GM18526 (cell line): ENCODE results near the gene HSPB6.

Source experiments
- POLR2A ChIP-seq: IDR thresholded peaks from 3 replicates; pipeline ENCODE4 v1.6.1; 2011; ENCODE audit not compliant: insufficient read length; ENCODE audit errors: extremely low read depth

The HSPB6 gene

DNA sequence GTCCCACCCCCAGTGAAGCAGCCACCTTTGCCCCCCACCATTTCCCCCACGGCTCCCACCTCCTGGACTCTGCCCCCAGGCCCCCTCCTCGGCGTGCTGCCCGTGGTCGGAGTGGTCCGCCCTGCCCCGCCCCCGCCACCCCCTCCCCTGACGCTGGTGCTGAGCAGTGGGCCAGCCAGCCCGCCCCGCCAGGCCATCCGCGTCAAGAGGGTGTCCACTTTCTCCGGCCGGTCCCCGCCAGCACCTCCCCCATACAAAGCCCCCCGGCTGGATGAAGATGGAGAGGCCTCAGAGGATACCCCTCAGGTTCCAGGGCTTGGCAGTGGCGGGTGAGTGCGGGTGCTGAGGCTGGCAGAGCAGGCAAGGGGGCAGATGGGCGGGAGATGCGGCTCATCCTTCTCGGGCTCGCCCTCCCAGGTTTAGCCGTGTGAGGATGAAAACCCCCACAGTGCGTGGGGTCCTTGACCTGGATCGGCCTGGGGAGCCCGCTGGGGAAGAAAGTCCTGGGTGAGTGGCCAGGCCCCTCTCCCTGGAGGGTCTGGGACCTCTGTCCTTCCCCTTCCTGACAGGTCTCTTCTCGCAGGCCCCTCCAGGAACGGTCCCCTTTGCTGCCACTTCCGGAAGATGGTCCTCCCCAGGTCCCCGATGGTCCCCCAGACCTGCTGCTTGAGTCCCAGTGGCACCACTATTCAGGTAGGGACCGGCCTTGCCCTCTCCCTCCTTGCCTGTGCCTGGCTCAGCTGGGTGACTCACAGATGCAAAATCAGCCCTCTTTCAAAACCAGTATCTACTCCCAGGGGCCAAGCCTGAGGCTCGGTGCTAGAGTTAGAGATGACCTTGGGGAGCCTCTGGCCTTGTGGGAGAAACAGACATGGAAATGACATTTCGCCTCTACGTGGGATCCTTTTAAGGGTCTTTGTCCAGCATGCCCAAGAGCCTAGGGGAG, 23.4 kb downstream of the HSPB6 start:
- no peak for TF ChIP-seq POLR2A

DNA sequence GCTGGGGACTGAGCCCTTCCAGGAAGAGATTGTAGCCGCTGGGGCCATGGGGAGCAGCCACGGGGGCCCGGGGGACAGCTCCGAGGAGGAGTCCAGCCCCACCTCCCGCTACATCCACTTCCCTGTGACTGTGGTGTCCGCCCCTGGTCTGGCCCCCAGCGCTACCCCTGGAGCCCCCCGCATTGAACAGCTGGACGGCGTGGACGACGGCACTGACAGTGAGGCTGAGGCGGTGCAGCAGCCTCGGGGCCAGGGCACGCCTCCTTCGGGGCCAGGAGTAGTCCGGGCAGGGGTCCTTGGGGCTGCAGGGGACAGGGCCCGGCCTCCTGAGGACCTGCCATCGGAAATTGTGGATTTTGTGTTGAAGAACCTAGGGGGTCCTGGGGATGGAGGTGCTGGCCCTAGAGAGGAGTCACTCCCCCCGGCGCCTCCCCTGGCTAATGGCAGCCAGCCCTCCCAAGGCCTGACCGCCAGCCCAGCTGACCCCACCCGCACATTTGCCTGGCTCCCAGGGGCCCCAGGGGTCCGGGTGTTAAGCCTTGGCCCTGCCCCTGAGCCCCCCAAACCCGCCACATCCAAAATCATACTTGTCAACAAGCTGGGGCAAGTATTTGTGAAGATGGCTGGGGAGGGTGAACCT, 24.2 kb downstream of the HSPB6 start:
- TF ChIP-seq POLR2A: no peak

DNA sequence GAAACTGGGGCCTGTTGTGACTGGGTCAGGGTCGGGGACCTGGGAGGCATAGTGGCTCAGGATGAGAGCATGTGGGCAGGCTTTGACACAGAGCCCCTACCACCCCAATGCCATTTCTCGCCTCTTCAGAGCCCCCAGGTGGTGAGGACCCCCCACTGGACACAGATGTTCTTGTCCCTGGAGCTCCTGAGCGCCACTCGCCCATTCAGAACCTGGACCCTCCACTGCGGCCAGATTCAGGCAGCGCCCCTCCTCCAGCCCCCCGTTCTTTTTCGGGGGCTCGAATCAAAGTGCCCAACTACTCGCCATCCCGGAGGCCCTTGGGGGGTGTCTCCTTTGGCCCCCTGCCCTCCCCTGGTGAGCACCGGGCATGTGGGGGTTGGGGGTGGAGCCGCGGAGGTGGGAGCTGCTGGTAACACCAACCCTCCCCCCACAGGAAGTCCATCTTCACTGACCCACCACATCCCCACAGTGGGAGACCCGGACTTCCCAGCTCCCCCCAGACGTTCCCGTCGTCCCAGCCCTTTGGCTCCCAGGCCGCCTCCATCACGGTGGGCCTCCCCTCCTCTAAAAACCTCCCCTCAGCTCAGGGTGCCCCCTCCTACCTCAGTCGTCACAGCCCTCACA, 24.9 kb downstream of the HSPB6 start:
- TF ChIP-seq POLR2A: no peak

DNA sequence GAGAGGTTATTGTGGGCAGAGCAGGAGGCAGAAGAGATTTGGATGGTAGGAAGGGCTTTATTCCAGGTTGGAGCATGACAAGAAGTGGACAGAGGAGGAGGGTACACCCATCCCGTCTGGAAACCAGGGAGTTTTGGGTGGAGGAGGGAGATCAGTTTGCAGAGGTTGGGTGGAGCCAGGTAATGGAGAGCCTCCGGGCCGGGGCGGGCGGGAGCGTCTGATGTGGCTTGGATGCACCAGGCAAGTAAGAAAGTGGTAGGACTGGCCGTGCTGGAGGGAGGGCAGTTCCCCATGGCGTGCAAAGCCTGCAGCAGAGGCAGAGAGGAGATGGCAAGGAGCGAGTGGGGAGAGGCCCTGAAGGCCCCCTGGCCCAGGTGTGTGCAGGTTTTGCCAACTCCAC, 25.5 kb downstream of the HSPB6 start:
- TF ChIP-seq POLR2A: no peak

DNA sequence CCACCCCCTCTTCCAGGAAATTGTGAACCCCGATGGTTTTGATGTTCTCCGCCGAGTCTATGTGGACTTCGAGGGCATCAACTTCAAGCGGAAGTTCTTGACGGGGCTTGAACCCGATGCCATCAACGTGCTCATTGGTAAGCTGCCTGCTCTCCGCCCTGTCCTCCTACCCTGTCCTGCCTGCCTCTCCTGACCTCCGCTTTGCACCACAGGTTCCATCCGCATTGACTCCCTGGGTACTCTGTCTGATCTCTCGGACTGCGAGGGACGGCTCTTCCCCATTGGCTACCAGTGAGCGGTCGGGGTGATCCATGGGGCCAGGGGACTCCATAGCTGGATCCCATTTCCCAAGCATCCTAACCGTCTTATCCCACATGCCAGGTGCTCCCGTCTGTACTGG, 26.5 kb downstream of the HSPB6 start:
- TF ChIP-seq POLR2A: no peak

DNA sequence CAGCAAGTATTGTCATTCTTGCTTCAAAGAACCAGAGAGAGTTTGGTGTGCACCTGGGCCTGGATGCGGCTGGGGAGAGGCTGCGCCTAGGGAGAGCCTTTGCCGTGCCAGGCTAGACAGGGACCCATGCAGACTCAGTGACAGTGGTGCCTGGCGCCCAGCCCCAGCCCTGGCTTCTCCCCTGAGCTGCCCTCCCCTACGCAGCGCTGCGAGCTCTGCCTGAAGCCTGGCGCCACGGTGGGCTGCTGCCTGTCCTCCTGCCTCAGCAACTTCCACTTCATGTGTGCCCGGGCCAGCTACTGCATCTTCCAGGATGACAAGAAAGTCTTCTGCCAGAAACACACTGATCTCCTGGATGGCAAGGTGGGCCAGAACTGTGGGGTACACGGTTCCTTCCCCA, 27.1 kb downstream of the HSPB6 start:
- no peak for TF ChIP-seq POLR2A

DNA sequence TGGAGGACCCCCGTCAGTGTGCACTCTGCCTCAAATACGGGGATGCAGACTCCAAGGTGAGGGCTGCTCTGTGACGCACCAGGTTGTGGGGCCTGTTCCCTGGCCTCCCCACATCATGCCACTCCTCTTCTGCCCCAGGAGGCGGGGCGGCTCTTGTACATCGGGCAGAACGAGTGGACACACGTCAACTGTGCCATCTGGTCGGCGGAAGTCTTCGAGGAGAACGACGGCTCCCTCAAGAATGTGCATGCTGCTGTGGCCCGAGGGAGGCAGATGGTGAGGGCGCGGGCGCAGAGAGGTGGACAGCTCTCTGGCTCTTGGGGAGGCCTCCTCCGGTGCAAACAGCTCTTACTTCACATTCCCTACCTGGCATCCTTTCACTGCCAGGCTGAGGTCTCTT, 27.8 kb downstream of the HSPB6 start:
- TF ChIP-seq POLR2A: no peak

DNA sequence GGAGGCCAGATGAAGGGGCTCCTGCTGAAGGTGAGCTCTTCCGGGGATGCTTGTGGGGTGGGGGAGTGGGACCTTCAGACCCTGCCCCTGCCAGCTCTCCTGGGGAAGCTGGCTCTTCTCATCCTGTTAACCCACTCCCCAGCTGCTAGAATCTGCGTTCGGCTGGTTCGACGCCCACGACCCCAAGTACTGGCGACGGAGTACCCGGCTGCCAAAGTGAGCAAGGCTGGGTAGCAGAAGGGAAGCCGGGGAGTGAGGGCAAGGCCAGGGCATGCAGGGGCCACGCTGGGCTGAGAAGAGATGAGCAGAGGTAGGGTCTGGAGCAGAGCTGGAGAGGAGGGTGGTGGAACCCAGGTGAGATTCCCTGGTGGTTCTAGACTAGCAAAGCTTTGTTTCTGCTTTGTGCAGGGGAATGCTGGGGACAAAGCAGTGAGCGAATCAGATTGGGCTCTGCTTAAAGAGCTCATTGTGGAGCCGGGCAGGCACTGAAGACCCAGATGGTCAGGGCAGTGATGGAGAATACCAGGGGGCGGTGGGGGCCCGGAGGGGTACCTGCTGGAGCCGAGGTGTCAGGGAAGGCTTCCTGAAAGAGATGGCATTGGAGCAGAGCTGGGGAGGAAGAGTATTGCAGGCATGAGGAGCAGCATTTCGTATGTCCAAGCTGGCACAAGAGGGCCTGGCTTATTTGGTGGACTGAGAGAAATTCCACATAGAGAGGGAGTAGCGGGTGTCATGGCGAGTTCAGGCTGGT, 28.7 kb downstream of the HSPB6 start:
- no peak for TF ChIP-seq POLR2A

DNA sequence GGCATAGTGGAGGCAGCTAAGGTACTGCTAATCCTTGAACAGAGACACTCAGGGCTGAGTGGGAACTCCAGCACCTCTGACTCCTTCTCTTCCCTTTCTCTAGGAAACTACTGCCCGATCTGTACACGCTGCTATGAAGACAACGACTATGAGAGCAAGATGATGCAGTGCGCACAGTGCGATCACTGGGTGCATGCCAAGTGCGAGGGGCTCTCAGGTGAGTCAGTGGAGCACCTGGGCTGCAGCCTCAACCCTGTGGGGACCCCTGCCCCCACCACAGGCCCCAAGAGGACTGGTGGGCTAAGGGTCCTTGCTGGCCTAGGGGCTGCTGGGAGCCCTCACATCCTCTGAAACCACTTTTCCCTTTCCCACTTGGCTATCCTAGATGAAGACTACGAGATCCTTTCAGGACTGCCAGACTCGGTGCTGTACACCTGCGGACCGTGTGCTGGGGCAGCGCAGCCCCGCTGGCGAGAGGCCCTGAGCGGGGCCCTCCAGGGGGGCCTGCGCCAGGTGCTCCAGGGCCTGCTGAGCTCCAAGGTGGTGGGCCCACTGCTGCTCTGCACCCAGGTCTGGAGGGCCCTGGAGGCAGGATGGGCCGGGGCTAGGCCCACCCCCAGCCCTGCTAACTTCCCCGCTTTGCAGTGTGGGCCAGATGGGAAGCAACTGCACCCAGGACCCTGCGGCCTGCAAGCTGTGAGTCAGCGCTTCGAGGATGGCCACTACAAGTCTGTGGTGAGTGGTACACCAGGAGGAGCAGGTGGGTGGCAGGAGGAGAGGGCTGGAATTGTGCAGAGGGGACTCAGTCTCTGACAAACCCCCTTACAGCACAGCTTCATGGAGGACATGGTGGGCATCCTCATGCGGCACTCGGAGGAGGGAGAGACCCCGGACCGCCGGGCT, 29.5 kb downstream of the HSPB6 start:
- TF ChIP-seq POLR2A: no peak

DNA sequence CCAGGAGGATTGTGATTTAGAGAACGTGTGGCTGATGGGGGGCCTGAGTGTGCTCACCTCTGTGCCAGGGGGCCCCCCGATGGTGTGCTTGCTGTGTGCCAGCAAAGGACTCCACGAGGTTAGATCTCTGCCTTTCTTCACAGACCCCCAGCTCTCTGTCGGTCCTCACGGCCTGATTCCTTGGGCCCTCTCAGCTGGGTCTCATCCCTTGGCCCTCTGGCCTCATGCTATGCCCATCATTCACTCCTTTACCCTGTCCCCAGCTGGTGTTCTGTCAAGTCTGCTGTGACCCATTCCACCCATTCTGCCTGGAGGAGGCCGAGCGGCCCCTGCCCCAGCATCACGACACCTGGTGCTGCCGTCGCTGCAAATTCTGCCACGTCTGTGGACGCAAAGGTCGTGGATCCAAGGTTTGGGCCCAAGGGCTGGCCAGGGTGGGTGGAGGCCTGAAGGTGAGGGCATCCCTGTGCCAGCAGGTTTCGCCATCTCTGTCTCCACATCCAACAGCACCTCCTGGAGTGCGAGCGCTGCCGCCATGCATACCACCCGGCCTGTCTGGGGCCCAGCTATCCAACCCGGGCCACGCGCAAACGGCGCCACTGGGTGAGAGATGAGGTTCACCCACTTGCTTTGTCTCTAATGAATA, 31.5 kb downstream of the HSPB6 start:
- no peak for TF ChIP-seq POLR2A

DNA sequence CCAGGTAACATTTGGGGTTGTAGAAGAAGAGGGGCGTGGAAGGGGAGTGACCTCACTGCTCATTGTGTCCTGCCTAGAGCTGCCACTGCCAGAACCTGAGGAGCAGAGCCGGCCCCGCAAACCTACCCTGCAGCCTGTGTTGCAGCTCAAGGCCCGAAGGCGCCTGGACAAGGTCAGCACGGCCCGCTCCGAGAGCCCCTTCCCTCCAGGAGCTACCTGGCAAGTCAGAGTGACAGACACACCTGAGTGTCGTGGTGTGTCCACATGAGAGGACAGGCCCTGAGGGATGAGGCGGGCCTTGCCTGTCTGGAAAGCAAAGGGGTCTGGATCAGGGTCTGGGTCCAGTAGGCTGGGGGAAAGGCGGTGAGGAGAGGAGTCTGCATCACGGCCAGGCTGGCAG, 32.3 kb downstream of the HSPB6 start:
- TF ChIP-seq POLR2A: no peak

DNA sequence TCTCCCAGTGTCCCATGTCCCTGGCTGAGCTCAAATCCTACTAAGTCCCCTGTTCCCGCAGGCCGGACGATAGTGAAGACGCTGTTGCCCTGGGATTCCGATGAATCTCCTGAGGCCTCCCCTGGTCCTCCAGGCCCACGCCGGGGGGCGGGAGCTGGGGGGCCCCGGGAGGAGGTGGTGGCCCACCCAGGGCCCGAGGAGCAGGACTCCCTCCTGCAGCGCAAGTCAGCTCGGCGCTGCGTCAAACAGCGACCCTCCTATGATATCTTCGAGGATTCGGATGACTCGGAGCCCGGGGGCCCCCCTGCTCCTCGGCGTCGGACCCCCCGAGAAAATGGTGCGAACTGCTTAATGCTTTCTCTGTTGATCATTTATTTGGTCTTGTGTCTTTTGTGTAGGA, 33.2 kb downstream of the HSPB6 start:
- no peak for TF ChIP-seq POLR2A

DNA sequence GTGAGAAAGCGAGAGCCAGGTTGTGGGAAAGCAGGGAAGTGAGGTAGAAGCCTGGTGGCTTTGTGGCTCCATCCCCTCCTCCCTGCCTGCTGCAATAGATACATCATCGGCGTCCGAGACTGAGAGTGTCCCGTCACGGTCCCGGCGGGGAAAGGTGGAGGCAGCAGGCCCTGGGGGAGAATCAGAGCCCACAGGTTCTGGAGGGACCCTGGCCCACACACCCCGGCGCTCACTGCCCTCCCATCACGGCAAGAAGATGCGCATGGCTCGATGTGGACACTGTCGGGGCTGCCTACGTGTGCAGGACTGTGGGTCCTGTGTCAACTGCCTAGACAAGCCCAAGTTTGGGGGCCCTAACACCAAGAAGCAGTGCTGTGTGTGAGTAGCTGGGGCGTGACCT, 33.9 kb downstream of the HSPB6 start:
- no peak for TF ChIP-seq POLR2A

DNA sequence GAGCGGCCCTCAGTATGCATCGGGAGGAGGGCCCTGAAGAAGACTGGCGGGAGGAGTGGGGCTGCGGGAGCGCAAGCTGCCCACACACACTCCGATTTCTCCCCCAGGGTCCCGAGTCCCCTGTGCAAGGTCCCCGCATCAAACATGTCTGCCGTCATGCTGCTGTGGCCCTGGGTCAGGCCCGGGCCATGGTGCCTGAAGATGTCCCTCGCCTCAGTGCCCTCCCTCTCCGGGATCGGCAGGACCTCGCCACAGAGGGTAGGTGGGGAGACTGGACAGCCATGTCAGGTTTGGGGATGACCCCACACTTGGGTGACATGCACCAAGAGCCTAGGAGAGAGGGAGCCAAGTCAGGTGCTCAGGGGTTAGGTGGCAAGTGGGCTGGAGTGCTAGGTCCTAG, 34.4 kb downstream of the HSPB6 start:
- no peak for TF ChIP-seq POLR2A

DNA sequence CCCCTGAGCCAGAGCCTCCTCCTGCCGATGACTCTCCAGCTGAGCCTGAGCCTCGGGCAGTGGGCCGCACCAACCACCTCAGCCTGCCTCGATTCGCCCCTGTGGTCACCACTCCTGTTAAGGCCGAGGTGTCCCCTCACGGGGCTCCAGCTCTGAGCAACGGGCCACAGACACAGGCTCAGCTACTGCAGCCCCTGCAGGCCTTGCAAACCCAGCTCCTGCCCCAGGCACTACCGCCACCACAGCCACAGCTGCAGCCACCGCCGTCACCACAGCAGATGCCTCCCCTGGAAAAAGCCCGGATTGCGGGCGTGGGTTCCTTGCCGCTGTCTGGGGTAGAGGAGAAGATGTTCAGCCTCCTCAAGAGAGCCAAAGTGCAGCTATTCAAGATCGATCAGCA, 35.5 kb downstream of the HSPB6 start:
- no peak for TF ChIP-seq POLR2A
